Sigmoid colon (tissue), 4 donors: ENCODE results near the gene EVX1.

Experiments
- POLR2A ChIP-seq, 2 donors: fragments of 450-650 bp; IDR thresholded peaks; one replicate each; pipeline ENCODE4 v1.6.1; 2016; ENCODE audit warnings: antibody characterized with exemption in 2 of 2, mild to moderate bottlenecking in 2 of 2, moderate library complexity in 2 of 2
- POLR2AphosphoS5 ChIP-seq, 4 donors: sonication (generic); formaldehyde crosslinking; IDR thresholded peaks; one replicate each; pipeline ENCODE4 v1.6.1; 2017; ENCODE audit warnings: antibody characterized with exemption in 4 of 4
- TF ChIP-seq, protein P1 (sequence below), 4 experiments: fragments of 450-650 bp in 3 of 4; fragments of 200-600 bp in 1 of 4; IDR thresholded peaks; one replicate each; pipeline ENCODE4 v1.5.1; 2016 to 2019; ENCODE audit warnings: antibody characterized with exemption in 4 of 4, mild to moderate bottlenecking in 3 of 4, moderate library complexity in 2 of 4

DNA sequence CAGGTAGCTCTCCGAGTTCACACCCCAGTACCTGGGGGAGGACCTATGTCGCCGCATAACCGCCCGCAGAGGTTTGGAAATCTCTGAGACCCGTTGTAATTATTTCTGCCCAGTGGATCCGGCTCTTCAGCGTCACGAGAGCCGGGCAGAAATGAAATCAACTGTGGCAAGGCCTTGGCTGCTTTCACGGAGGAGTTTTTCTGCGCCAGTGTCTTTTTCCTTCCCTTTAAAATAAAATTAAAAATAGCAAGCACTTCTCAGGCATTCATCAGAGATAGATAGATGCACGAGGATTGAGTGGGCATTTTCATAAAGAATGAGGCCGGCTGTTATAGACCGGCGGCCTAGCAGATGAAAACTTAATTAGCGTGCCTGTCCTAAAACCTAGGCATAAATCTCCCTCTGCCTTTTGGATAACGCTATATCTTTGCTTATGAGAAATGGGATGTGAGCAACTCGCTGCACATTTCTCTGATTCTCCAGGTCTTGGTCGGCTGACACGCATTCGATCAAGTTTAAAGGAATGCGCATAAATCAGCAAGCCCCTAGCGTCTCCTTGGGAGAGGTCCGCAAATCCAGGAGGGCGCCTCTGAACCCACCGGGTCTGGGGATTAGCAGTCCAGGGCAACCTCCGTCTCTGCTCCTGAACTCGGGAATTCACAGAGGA, 49.1 kb upstream of the EVX1 start:
- TF ChIP-seq, protein P1, sequence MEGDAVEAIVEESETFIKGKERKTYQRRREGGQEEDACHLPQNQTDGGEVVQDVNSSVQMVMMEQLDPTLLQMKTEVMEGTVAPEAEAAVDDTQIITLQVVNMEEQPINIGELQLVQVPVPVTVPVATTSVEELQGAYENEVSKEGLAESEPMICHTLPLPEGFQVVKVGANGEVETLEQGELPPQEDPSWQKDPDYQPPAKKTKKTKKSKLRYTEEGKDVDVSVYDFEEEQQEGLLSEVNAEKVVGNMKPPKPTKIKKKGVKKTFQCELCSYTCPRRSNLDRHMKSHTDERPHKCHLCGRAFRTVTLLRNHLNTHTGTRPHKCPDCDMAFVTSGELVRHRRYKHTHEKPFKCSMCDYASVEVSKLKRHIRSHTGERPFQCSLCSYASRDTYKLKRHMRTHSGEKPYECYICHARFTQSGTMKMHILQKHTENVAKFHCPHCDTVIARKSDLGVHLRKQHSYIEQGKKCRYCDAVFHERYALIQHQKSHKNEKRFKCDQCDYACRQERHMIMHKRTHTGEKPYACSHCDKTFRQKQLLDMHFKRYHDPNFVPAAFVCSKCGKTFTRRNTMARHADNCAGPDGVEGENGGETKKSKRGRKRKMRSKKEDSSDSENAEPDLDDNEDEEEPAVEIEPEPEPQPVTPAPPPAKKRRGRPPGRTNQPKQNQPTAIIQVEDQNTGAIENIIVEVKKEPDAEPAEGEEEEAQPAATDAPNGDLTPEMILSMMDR (IDR thresholded peaks at IDR 0.05), result no peak
- TF ChIP-seq POLR2A (IDR thresholded peaks at IDR 0.05) (no peak), POLR2AphosphoS5 (IDR thresholded peaks at IDR 0.05) (no peak)
